22Rv1 (cell line): ENCODE measurements around the gene TMEM30A.

Experiments used
- H3K27ac ChIP-seq: fragments of 450-650 bp; 2 replicates; pipeline ENCODE4 v1.5.1; 2017
- ZFX ChIP-seq: fragments of 450-650 bp; IDR thresholded peaks from 2 replicates; pipeline ENCODE4 v1.6.1; 2017; ENCODE audit warnings: antibody characterized with exemption, borderline replicate concordance
- TF ChIP-seq, protein P1 (sequence below): fragments of 450-650 bp; IDR thresholded peaks from 2 replicates; pipeline ENCODE4 v1.5.1; 2017; ENCODE audit warnings: mild to moderate bottlenecking

Gene TMEM30A

DNA sequence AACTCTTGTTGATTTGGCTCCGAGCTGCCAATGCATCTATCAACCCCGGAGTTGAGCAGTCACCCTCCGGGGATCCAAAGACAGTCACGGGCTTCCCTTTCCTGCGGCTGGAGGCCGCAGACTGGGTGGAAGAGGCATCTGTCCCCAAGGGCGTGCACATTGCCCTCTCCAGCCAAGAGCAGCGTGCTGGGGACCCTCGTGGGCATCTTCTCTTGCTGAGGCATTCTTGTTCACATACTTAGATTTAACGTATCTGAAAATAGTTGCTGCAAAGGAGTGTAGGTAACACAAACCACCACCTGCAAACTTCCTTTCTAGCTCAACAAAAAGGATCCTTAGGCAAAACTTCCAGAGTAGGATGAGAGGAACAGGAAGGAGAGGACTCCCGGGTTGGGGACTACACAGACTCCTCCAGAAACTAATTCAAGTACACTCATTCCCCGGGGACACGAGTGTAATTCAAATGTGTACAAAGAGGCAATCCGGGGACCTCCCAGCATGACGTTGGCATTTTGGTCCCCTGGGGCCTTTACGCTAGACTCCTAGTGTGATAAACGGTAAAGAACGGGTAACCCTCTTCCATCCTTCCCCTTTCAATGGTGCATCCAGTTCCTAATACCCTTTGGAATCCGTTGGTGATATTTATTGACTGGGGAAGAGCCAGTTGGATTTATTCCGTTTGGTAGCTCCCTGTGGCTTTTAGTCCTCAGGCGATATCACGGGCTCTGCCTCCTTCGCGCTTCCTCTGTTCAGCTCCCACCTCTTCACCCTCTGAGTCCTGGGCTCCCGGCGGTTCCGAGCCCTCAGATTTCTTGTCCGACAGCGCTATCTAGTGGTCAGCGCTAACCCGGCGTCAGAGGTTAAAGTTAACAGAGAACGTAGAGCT, 76.1 kb downstream of the TMEM30A start:
- TF ChIP-seq, protein P1, sequence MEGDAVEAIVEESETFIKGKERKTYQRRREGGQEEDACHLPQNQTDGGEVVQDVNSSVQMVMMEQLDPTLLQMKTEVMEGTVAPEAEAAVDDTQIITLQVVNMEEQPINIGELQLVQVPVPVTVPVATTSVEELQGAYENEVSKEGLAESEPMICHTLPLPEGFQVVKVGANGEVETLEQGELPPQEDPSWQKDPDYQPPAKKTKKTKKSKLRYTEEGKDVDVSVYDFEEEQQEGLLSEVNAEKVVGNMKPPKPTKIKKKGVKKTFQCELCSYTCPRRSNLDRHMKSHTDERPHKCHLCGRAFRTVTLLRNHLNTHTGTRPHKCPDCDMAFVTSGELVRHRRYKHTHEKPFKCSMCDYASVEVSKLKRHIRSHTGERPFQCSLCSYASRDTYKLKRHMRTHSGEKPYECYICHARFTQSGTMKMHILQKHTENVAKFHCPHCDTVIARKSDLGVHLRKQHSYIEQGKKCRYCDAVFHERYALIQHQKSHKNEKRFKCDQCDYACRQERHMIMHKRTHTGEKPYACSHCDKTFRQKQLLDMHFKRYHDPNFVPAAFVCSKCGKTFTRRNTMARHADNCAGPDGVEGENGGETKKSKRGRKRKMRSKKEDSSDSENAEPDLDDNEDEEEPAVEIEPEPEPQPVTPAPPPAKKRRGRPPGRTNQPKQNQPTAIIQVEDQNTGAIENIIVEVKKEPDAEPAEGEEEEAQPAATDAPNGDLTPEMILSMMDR, result peak; percentile 86
- TF ChIP-seq ZFX, result no peak
- H3K27ac ChIP-seq, result no peak overlapping the region

DNA sequence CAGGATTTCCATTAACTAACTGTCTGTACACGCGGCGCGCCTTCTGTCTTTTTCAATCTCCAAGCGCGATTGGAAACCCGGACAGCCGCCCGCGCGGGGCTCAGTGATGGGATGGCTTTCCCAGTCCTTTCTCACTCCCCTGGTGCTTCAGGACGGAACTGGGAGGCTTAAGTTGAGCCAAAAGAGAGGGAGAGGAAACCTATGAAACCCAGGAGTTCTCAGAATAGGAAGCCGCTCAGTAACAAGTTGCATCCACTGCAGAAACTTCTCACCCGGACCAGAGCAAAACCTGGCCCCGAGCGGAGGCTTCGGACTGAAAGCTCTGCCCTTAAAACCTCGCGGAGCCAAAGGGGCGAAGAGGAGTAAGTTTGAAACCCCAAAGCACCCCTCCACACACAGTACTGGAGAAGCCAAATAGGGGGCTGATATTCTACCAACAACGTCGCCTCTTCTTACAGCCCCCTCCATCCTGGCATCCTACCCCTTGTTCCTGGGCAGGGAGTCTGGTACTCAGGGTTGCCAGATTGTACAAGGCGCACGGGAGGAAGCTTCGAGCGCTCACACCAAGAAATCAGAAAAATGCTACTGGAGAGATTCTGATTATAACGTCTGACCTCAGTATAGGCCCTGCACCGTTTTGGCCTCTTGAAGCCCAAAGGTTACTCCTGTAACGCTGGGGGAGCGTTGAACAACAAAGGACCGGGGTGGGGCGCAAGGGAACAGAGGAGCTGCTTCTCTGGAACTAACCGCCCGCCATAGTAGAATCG, 77.8 kb downstream of the TMEM30A start:
- H3K27ac ChIP-seq, result no peak overlapping the region
- no peak for TF ChIP-seq ZFX
- TF ChIP-seq, protein P1, result no peak

DNA sequence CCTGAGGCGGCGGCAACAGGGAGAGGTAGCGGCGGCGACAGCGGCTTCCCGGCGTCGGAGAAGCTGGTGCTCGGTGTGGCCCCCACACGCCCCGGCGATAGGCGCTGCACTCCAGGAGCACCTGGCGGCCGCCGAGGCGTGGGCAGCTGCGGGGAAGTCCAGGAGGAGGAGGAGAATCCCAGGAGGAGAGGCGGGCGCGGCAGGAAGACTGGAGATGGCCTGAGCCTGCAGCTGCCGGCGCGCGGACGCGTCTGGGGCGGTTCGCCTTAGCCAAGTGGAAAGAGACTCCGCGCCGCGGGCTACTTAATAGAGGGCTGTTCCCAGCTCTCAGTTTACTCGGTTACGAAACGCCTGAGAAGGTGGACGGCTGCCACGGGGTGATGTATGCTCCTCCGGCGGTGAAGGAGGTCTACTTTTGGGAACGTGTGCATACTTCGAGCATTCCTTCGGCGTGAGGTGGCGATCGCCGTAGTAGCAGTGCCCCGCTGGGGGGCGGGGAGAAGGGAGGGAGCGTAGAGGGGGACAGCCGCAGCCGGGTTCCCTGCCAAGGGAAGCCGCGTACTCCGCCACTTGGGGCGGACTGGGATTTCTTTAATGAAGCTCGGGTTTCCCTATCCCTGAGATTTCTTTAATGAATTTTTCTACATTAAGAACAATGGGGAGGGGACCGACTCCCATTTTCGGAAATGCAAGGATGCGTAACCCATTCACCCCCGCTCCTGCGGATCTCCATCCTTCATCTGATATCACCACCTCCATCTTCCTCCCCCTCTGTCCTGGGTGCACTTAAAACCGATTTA, 78.6 kb downstream of the TMEM30A start, which contains the start of gene COL12A1:
Gene COL12A1, minus strand, starts transcription at position 278 of the 800 bp plus-strand sequence. CDS start 3,261 bp downstream, outside the sequence.
- no peak within 1 kb of the TSS; the same call in 1 of the 2 replicates for H3K27ac ChIP-seq

DNA sequence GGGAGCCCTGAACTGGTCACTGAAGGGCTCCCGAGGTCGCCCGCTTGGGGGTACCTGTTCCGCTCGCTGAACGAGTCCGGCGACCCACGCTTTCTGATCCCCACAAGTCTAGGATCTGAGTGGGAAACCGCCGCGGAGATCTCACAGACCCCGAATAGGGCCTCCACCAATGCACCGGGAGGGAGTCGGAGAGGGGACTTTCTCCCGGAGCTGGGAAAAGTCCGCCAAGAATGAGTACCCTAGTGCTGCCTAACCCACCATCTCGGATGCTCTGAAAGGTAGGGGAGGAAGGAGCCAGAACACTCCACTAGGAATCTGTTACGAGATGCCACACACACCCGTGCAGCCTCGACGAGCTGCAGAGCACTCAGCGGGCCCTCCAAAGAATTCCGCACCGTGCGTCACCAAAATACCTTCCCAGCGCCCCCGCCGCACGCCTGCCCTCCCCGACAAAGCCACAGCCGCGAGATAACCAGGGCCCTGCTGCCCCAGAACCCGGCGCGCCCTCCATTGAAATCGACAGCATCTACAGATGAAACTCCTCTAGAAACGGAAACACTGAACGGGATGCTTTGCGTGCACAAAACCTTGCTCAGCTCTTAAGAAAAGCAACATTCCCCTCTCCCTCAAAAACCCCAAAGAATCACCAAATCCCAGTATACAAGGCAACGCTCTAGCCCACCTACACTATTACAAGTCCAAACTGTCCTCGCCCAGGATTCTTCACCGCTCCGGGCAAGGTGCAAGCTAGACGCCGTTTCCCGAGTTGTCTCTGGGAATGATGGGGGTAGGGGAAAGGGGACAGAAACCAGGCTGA, 79.4 kb downstream of the TMEM30A start:
- H3K27ac ChIP-seq, result no peak overlapping the region; the same call in 1 of the 2 replicates
- TF ChIP-seq, protein P1, result no peak
- no peak for TF ChIP-seq ZFX

More for the DNA sequence above, 78.6 kb downstream of the TMEM30A start, which contains the start of gene COL12A1:
- TF ChIP-seq, protein P1, result peak; percentile 27; the same call in 1 of the 2 replicates
- no peak for TF ChIP-seq ZFX

DNA sequence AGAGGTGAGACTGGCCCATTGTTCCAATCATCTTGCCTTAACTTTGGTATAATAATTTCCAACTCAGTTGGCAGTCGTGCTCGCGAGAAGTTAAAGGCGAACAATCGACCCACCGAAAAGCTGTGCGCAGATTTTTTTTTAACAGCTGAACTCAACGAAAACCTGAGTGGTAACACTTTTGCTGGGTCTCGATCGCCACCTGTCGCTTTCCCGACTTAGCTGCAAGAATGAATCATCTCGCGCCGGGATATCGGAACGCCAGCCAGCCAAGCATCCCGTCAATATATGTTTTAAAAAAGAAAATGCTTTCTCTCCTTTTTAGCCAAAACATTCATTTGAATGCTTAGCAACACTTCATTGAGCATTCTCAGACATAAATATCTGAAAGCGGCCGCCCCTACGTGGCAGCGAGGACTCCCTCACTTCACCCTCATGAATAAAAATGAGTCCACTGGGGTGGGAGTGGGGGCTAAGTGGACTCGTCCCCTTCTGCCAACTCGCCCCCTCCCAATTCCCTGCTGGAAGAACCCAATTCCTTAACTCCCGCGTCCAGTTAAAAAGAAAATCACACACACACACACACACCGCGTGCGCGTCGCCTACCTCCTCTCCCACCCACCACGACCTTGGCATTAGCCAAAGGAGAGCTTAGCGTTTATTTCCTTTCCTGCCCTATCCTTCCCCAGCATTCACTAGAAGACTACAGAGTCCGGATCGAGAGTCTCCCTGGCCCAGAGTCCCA, 80.2 kb downstream of the TMEM30A start:
- H3K27ac ChIP-seq, result no peak overlapping the region
- TF ChIP-seq ZFX, result no peak
- TF ChIP-seq, protein P1, result peak; percentile 82

DNA sequence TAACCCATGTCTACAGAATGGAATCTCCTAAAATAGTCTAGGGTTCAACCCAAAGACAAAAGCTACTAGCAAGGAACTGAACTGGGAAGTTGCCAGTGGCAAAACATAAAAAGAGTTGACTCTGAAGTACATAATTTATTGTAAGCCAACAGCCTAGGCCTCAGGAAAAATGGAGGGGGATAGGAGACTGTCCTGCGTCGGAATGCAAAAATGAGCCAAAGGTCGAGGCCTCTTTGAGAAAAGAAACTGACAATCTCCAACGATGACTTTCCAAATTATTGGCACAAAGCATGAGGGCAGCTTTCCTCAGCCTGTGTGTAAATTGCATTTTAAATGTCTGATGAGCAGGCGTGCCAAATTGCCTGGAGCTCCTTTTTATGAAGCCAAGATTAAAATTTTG, 80.9 kb downstream of the TMEM30A start:
- no peak for TF ChIP-seq ZFX
- TF ChIP-seq, protein P1, result no peak
- H3K27ac ChIP-seq, result no peak overlapping the region
